OCI-LY7 (cell line): ENCODE results near the gene DTNB. TPM values are rescaled to one million over a fixed set of nuclear protein-coding genes. Genes with fewer than 3 reads are reported as not detected.

Experiments
- BruUV-seq: library from RNA; stranded (reverse); fragments of 400-500 nt; replicated peaks from 2 replicates; lab custom pipeline; 2021; lab: Mats Ljungman, UMichigan
- CTCF ChIA-PET: fragments of 300-600 bp; sonication (Branson Sonifier 250); formaldehyde crosslinking; loops from one replicate; lab custom pipeline; 2022; ENCODE audit warnings: antibody characterized with exemption; ENCODE audit not compliant: unreplicated experiment; lab: Charles Lee
- POLR2A ChIA-PET: fragments of 300-600 bp; sonication (Branson Sonifier 250); formaldehyde crosslinking; loops from one replicate; lab custom pipeline; 2022; ENCODE audit warnings: antibody characterized with exemption; lab: Charles Lee
- DNase-seq: peaks from one replicate; pipeline ENCODE4 v3.0.0-alpha.2; 2015; ENCODE audit warnings: low spot score
- H2AFZ ChIP-seq: fragments of 200-600 bp; sonication (generic), shearing (Covaris generic); 2 replicates; pipeline ENCODE4 v1.6.1; 2014; ENCODE audit warnings: mild to moderate bottlenecking, antibody characterized with exemption, low read length, moderate library complexity
- H3K27ac ChIP-seq: fragments of 200-600 bp; sonication (generic); 2 replicates; pipeline ENCODE4 v1.5.1; 2014; ENCODE audit warnings: mixed run types, low read depth, mild to moderate bottlenecking, moderate library complexity, low read length, inconsistent platforms; ENCODE audit not compliant: poor library complexity, severe bottlenecking
- H3K36me3 ChIP-seq: fragments of 200-600 bp; sonication (generic); 2 replicates; pipeline ENCODE4 v1.6.1; 2014; ENCODE audit warnings: mild to moderate bottlenecking, antibody characterized with exemption, low read length, moderate library complexity, mixed read lengths; ENCODE audit not compliant: insufficient read depth
- H3K4me1 ChIP-seq: fragments of 200-600 bp; sonication (generic); 2 replicates; pipeline ENCODE4 v1.5.1; 2014; ENCODE audit warnings: mild to moderate bottlenecking, low read length; ENCODE audit not compliant: insufficient read depth, poor library complexity, severe bottlenecking
- H3K4me2 ChIP-seq: fragments of 200-600 bp; sonication (generic); 2 replicates; pipeline ENCODE4 v1.6.1; 2014; ENCODE audit warnings: mild to moderate bottlenecking, low read length
- H3K4me3 ChIP-seq: fragments of 200-600 bp; sonication (generic); 2 replicates; pipeline ENCODE4 v1.5.1; 2014; ENCODE audit warnings: mild to moderate bottlenecking, low read depth, low read length; ENCODE audit not compliant: poor library complexity, severe bottlenecking
- H3K79me2 ChIP-seq: fragments of 200-600 bp; sonication (generic); 2 replicates; pipeline ENCODE4 v1.6.1; 2016; ENCODE audit warnings: low read depth, mild to moderate bottlenecking, low read length, moderate library complexity, mixed read lengths; ENCODE audit not compliant: insufficient read depth
- H3K9me2 ChIP-seq: fragments of 200-600 bp; sonication (generic); 2 replicates; pipeline ENCODE4 v1.6.1; 2016; ENCODE audit warnings: mild to moderate bottlenecking, low read length, mixed read lengths; ENCODE audit not compliant: insufficient read depth
- H3K9me3 ChIP-seq: fragments of 200-600 bp; sonication (generic); 2 replicates; pipeline ENCODE4 v1.6.1; 2014; ENCODE audit warnings: mild to moderate bottlenecking, mixed run types, low read length, mixed read lengths
- H4K20me1 ChIP-seq: fragments of 200-600 bp; sonication (generic); 2 replicates; pipeline ENCODE4 v1.6.1; 2014; ENCODE audit warnings: mild to moderate bottlenecking, antibody characterized with exemption, low read length, moderate library complexity, mixed read lengths; ENCODE audit not compliant: insufficient read depth
- EZH2phosphoT487 ChIP-seq: fragments of 200-600 bp; sonication (generic); IDR thresholded peaks from 2 replicates; pipeline ENCODE4 v1.6.1; 2018; ENCODE audit warnings: low read depth, borderline replicate concordance, mild to moderate bottlenecking, mixed run types, antibody characterized with exemption, low read length, moderate library complexity, mixed read lengths
- intact Hi-C: fragments of 100-400 bp; cut with micrococcal nuclease; formaldehyde crosslinking; loops from one replicate; pipeline ENCODE4 v1.10.0; 2022; ENCODE audit not compliant: unreplicated experiment
- total RNA-seq, 2 experiments: library from RNA; depleted of rRNA in 1 of 2; stranded (reverse); fragments of >200 nt in 1 of 2; shearing (Covaris generic) in 1 of 2; gene quantifications; 2 replicates each; pipeline ENCODE4 v1.2.3, GENCODE V29; 2014 to 2022
- TF ChIP-seq, protein P1 (sequence below): fragments of 200-600 bp; sonication (generic); conservative IDR thresholded peaks from 2 replicates; pipeline ENCODE4 v1.5.1; 2014; ENCODE audit warnings: mild to moderate bottlenecking, antibody characterized with exemption, low read length, moderate library complexity, mixed read lengths

The DTNB gene
- total RNA-seq, 2 experiments from 2014 or later = 16.1 to 28.3 TPM

- no peaks in the 10 kb centered on the region for H3K9me3 ChIP-seq
- CTCF ChIA-PET = interaction anchor here (1.1 to 1.8 kb wide), 4 partner anchors 15 to 205 kb away, joined by 4 to 17 read pairs (median 8); no protein-coding TSS in a partner anchor
- H3K79me2 ChIP-seq = no peaks in the 10 kb centered on the region
- intact Hi-C loops = loop anchor here (1.0 kb wide), 3 partner anchors 41 to 161 kb away; no protein-coding TSS in a partner anchor
- H3K4me3 ChIP-seq = peak overlapping the region; percentile 66
- TF ChIP-seq, protein P1, sequence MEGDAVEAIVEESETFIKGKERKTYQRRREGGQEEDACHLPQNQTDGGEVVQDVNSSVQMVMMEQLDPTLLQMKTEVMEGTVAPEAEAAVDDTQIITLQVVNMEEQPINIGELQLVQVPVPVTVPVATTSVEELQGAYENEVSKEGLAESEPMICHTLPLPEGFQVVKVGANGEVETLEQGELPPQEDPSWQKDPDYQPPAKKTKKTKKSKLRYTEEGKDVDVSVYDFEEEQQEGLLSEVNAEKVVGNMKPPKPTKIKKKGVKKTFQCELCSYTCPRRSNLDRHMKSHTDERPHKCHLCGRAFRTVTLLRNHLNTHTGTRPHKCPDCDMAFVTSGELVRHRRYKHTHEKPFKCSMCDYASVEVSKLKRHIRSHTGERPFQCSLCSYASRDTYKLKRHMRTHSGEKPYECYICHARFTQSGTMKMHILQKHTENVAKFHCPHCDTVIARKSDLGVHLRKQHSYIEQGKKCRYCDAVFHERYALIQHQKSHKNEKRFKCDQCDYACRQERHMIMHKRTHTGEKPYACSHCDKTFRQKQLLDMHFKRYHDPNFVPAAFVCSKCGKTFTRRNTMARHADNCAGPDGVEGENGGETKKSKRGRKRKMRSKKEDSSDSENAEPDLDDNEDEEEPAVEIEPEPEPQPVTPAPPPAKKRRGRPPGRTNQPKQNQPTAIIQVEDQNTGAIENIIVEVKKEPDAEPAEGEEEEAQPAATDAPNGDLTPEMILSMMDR = no peak
- no peak for TF ChIP-seq EZH2phosphoT487
- no peaks in the 10 kb centered on the region for H3K9me2 ChIP-seq
- H3K4me2 ChIP-seq = peak overlapping the region; percentile 82
- peaks cover 23% of the 10 kb centered on the region for H3K4me1 ChIP-seq
- no peaks in the 10 kb centered on the region for H3K36me3 ChIP-seq
- DNase-seq = no peak
- BruUV-seq = no TSS peak
- H4K20me1 ChIP-seq = no peaks in the 10 kb centered on the region
- POLR2A ChIA-PET = interaction anchor here (0.7 to 2.2 kb wide), 12 partner anchors 14 to 1634 kb away, joined by 3 to 24 read pairs (median 5); no protein-coding TSS in a partner anchor
- H2AFZ ChIP-seq = peak overlapping the region; percentile 73; the same call in 1 of the 2 replicates
- no peak overlapping the region for H3K27ac ChIP-seq
Measured at GRCh38 chr2:25361261-25362048, 311.9 kb downstream of the DTNB start.

DNA sequence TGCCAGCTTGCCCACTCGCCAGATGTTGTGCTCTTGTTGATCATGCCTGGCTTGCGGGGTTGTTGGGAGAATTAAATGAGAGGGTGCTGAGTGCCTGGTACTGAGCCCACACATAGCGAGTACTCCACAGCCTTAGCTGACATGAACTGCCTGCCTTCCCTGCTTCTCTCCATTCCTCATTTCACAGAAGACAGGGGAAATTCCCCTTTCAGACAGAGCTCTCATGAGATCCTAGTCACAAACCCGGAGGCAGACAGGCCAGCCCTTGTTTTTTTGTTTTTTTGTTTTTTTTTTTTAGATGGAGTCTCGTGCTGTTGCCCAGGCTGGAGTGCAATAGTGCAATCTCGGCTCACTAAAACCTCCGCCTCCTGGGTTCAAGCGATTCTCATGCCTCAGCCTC is 314.5 kb downstream of the DTNB start:
- peaks cover 19% of the 10 kb centered on the region for H3K4me1 ChIP-seq
- no peak overlapping the region for H2AFZ ChIP-seq
- POLR2A ChIA-PET = no interaction called here
- no peaks in the 10 kb centered on the region for H3K36me3 ChIP-seq
- no peaks in the 10 kb centered on the region for H4K20me1 ChIP-seq
- H3K4me3 ChIP-seq = no peak overlapping the region
- no peaks in the 10 kb centered on the region for H3K9me3 ChIP-seq
- H3K79me2 ChIP-seq = no peaks in the 10 kb centered on the region
- no peak overlapping the region for H3K27ac ChIP-seq
- intact Hi-C loops = no loop called here
- H3K9me2 ChIP-seq = no peaks in the 10 kb centered on the region
- H3K4me2 ChIP-seq = no peak overlapping the region
- BruUV-seq = no TSS peak
- TF ChIP-seq, protein P1 = no peak
- no peak for TF ChIP-seq EZH2phosphoT487
- DNase-seq = no peak
- CTCF ChIA-PET = no interaction called here

DNA sequence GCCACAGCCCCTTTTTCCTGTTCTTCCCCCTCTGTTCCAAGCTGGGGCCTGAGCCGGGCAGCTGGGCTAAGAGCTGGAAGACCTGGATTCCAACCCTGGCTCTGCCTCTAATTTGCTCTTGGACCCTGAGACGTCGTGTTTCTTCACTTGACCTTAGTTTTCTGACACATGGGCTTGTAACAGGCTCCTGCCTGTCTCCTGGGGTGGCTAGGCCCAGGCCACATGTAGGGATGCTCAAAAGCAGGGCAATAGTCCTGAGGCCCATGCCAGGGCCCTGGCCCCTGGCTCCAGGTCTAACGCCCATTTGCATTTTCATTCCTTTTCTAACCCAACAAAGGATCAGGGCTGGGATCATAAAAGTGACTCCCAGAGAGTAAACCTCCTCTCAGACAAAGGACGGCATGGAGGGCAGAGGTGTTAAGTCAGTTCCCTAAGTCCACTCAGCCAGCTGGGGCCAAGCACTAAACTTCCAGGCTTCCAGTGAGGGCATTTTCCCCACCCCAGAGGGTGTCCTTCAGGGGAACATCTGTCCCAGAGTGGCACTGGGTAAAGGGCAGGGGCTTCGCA is 315.0 kb downstream of the DTNB start:
- H3K4me2 ChIP-seq = no peak overlapping the region
- no peaks in the 10 kb centered on the region for H3K9me3 ChIP-seq
- no TSS peak for BruUV-seq
- H4K20me1 ChIP-seq = no peaks in the 10 kb centered on the region
- H3K36me3 ChIP-seq = no peaks in the 10 kb centered on the region
- TF ChIP-seq, protein P1 = no peak
- no peak for TF ChIP-seq EZH2phosphoT487
- no peak for DNase-seq
- ChIA-PET POLR2A (no interaction called here), CTCF (no interaction called here)
- no peak overlapping the region for H2AFZ ChIP-seq
- H3K4me1 ChIP-seq = peaks cover 15% of the 10 kb centered on the region
- H3K4me3 ChIP-seq = no peak overlapping the region
- no peaks in the 10 kb centered on the region for H3K79me2 ChIP-seq
- intact Hi-C loops = no loop called here
- H3K9me2 ChIP-seq = no peaks in the 10 kb centered on the region
- no peak overlapping the region for H3K27ac ChIP-seq
